Measurements from ENCODE around the gene AQP1.

DNA sequence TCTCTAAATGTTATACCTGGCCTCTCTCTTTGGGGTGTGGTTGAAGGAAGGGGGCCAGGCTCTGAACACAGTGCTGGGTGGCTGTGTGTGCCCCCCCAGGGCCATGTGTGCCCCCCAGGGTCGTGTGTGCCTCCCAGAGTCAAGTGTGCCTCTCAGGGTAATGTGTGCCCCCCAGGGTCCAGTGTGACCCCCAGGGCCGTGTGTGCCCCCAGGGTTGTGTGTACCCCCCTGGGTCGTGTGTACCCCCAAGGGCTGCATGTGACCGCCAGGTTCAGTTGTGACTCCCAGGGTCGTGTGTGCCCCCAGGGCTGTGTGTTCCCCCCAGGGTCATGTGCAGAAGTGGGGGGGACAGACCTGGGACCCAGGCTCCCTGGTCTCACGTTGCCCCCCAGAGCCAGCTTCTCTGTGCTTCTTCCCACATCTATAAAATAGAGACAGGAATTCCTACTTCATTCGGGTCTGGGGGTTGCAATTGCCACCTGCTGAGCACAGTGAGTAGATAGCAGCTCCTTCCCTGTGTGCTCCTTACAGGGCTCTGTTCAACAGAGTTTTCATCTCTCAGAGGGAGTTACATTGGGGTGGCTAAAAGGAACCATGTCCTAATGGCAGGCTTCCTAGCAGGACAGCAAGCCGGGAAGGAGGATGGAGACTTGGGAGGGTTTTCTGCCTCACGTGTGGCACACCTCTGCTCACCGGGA, 40.7 kb upstream of the AQP1 start:
- TF ChIP-seq, protein P1, sequence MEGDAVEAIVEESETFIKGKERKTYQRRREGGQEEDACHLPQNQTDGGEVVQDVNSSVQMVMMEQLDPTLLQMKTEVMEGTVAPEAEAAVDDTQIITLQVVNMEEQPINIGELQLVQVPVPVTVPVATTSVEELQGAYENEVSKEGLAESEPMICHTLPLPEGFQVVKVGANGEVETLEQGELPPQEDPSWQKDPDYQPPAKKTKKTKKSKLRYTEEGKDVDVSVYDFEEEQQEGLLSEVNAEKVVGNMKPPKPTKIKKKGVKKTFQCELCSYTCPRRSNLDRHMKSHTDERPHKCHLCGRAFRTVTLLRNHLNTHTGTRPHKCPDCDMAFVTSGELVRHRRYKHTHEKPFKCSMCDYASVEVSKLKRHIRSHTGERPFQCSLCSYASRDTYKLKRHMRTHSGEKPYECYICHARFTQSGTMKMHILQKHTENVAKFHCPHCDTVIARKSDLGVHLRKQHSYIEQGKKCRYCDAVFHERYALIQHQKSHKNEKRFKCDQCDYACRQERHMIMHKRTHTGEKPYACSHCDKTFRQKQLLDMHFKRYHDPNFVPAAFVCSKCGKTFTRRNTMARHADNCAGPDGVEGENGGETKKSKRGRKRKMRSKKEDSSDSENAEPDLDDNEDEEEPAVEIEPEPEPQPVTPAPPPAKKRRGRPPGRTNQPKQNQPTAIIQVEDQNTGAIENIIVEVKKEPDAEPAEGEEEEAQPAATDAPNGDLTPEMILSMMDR (IDR thresholded peaks at IDR 0.05), result no peak
- TF ChIP-seq POLR2A (IDR thresholded peaks at IDR 0.05), result no peak
